IPS DF 4.7 (cell line): ENCODE results near the gene MTUS2.

Experiments used
- DNase-seq: peaks from one replicate; pipeline ENCODE4 v3.0.0-alpha.2; 2013; ENCODE audit warnings: low spot score; ENCODE audit errors: extremely low read depth

MTUS2 gene

DNA sequence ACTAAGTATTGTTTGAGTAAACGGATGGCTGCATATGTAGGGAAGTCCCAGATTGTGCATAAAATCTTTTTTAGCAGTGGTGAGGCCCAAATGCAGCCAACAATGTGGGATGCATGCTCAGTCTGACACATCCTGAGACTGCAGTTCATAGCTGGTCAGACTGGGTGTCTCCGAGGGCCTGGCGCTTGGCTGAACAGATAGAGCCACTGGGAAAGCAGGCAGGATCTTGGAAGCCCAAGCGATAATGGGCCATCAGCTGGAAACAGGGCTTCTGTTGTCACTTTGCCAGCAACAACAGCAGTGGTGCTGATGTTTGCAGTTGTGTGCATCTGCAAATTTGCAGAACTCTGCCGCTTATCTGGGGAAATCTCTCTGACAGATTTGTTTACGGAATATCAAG lies 36.1 kb downstream of the MTUS2 start:
- DNase-seq: no peak

DNA sequence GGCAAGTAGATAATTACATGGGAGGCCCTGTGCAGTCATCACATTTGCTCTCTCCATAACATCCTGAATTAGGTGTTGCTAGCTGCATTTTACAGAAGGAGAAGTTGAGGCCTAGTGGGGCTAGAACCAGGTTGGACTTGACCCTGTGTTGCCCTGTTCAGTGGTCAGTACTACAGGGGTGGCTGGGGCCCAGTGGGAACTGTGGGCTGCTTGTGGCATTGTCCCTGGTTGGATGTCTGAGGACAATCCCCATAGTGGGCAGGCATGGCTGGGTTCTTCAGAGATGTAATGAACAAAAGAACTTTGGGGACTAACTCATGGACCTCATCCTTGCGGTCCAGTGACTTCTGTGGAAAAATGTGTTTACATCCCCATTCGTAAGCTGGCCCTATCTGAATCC lies 38.9 kb downstream of the MTUS2 start:
- DNase-seq: no peak

DNA sequence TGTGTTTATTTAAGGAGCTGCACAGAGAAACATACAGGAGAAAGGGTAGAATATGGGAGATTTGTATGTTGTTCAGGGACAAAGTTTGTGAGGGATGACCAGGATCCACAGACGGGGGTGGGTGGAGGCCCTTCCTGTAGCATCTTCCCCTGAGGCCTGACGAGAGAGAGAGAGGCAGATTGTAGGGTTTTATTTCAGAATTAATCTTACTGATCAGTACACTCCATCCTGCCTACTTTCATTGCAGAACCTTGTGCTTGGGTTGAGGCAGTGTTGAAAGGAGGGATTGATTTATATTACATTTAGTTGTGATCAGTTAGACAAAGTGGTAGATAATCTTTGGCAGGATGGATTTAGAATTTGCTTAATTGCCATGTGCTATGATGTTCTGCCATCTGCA lies 39.6 kb downstream of the MTUS2 start:
- DNase-seq: no peak

DNA sequence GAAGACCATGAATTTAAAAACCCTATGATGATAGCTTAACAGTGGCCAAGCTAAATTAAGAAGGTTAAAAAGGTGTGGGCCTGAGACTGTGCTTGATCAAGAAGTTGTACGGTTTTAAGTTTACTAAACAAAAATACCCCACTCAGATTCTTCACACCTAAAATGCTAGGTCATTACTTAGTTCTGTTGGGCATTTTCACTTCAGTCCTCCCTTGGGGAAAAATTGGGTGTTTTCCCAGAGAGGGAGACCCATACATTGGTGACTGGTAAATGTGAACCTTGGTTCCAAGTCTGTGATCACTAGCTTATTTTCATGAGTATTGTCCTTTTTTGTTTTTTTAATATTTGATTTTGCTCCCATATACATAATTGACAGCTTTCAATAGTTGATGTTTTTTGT lies 44.4 kb downstream of the MTUS2 start:
- DNase-seq: no peak

DNA sequence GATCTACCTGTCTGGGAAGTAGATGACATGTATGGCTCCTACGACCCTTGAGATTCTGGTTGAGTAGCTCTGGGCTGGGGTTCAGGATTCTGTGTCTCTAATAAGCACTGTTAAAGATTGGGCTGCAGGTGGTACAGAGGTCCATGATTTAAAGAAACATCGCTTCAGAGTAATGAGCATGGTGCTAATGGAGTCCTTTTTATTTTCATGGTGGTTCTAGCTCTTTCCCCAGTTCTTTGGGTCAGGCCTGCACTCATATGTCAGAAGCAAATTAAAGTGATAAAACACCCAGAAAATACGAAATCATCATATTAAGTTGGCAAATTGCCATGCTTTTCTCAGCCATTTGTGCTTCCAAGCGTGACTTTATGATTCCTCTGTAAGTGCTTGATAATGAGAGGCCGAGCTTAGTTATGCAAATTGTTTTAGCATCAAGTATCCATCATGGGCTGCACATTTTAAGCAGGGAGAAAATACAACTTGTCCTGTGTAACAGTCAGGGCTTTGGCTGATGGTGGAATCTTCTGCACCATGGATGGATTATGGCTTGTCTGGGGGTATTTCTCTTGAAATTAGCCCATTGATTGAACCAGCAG lies 45.1 kb downstream of the MTUS2 start:
- no peak for DNase-seq

DNA sequence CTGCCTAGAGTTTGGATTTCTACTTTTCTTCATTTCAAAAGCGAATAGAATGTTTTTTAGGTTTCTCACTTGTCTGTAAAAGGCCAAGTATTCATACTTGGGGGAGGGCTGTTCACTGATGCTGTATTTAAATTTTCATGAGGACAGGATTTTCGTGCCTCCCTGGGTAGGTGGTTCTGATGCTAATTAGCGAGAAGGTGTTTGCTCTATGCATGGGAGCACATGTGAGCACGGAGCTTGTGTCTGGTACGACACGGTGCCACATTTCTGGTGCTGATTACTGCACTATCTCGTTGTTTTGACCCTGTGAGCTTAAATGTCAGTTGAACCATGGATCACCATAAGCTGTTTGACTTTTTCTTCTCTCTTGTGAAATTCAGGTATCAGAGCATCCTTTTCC lies 45.8 kb downstream of the MTUS2 start:
- no peak for DNase-seq

DNA sequence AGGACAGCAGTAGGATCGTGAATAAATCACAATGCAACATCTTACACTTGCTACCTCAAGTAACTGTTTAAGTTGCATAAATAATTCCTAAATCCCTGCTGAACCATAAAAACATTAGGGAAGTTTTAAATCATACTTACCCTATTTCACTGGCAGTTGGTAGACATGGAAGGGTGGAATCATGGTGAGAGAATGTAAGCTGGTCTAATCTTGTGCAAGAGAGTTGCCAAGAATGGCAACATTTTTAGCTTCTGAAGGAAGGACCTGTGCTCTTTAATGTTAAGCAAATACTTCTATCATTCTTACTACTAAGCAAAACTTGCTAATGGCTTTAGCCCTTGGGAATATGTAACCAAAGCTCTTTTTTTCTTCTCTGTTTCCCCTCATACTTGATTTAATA lies 46.8 kb downstream of the MTUS2 start:
- no peak for DNase-seq

DNA sequence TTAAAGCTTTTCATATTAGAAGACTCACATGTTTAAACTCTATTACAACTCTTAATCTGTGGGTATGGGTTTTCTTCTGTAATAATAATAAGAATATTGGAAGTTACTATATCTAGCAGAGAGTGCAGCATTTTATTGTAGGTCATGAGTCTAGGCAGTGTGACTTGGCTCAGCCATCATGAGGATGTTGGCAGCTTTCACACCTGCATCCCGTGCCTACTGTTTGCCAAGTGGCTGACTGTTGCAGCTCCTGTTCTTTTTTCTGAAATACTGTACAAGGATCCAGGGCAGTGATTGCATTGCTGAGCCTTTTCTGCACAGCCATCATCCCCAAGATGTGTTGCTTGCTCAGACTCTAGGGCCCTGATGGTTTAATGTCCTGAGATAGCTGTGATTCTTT lies 47.4 kb downstream of the MTUS2 start:
- no peak for DNase-seq

DNA sequence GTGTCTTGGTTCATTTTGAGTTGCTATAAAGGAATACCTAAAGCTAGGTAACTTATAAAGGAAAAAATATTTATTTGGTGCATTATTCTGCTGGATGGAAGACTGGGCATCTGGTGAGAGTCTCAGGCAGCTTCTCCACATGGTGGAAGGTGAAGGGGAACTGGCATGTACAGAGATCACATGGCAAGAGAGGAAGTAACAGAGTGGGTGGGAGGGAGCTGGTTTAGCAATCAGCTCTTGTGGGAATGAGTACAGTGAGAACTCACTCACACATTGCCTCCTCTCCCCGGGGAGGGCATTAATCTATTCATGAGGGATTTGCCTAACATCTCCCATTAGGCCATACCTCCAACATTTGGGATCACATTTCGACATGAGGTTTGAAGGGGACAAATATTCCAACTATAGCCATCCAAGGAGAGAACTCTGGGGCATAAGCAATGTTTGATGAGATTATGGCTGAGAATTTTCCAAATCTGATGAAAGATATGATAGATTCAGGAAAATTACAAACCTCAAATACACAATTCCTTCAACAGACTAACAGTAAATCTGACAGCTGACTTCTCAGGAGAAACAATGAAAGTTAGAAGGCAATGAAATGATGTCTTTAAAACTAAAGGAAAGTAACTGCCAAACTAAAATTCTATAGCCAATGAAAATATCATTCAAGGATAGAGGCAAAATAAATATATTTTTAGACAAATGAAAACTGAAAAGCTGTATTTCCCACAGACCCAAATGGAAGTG lies 52.5 kb downstream of the MTUS2 start:
- no peak for DNase-seq

DNA sequence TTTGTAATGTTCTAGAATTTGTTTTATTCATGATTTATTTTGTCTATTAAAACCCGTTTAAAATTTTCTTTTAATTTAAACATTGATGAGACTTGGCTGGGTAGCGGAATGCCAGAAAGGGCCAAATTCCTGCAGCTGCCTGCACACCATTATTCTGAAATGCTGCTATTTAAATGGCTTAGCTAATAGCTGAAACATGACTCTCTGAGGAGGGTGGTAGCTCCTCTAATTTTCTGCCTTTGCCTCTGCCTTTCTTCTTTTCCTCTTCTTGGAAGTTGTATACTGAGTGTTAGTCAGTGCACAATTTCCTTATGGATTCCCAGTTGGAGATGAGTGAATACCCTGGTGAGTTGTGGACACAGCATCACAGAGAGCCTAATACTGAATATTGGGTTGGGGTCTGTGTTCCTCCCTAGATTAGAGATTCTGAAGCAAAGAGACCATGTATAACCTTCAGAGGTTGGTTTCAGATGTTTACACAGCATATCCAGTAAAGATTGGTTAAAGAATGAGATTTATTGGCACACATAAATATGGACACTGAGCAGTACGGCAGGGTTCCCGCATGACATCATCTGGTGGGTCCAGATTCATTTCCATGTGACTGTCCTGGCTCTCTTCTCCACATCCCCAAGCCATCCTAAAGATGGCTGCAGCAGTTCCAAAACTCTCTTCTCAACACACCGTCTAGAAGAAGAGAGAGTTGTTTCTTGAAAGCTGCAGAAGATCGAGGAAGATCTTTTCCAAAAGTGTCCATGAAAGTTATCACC lies 55.9 kb downstream of the MTUS2 start:
- DNase-seq: no peak

DNA sequence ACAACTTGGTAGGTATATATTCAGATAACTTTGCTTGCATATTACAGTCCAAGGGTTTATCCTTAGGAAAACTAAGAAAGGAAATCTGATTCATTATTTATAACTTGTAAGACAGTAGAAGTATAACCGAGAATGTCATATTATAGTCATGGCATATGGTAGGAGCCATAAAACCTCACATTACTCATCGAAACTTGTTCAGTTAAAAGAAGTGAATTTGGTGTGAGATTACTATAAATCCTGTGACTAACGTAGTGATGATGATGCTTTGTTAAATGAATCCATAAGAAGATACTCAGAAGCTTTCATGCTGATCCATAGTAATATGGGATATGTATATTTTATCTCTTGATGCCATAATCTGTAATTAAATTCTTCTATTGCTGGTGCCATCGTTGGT lies 57.3 kb downstream of the MTUS2 start:
- DNase-seq: no peak

DNA sequence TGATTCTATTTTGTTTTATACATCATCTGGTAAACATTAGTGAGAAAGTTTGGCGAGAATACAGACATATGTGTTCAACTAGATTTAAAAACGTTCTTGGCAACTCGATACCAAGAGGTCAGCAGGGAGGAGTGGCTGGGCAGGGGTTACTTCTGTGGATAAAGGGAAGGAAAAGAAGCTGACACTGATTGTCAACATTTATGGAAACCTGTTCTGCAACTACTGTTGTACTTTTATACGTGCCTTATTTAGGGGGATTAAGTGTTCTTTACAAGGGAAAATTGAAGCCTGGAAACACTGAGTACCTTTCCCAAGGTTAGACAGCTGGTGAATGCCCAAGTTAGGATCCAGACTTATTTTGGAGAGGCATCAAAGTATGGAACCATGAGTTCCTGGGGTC lies 65.0 kb downstream of the MTUS2 start:
- no peak for DNase-seq

DNA sequence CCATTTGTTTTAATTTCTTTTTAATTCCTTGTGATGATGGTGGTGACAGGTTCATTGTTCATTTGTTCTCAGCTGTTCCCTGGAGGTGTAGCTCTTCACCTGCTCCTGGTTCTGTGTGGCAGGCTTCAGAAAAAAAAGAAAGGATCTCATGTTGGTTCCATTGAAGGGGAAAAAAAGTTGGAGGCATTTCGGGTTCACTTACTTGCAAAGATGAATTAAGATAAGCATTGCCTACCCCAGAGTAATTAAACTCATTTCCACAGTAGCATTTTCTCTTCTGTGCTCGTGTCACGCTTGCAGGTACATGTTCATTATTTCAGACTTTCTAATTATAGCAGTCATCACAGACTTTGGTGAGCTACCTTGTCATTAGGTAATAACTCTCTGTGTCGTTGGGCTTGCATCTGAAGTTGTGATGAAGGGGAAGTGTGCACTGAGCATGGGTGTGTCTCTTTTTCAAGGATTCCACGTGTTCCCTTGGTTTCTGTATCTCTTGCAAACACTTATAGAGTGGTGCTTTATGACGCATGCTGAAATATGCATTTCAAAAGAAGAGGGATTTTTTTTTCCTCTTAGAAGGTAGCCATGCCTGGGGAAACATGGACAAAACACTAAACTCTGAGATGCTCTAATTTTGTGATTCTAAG lies 69.1 kb downstream of the MTUS2 start:
- DNase-seq: no peak

DNA sequence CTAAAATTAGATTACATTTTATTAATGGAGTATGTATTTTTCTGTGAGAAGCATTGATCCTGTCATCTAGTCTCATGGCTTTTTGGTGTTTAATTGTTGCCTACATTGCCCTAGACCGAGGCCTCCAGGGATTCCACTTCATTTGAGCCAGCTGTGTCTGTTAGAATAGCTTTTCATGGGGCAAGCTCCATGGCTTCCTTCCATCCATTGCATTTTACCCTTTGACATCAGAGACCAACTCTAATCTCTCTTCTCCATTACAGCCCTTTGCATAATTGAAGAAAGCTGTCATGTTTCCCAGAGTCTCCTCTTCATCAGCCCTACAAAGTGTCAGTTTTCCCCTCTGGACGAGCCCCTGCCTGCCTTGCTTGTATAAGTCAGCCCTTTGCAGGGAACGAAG lies 70.6 kb downstream of the MTUS2 start:
- DNase-seq: no peak

DNA sequence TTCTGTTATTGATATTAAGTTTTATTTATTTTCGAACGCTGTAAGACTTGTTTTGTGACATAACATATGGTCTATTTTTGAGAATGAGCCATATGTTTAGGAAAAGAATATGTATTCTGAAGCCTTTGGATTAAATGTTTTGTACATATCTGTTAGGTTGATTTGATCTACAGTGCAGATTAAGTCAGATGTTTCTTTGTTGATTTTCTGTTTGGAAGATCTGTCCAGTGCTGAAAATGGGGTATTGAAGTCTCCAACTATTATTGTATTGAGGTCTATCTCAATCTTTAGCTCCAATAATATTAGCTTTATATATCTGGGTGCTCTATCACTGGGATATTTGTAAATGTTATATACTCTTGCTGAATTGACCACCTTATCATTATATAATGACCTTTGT lies 97.9 kb downstream of the MTUS2 start:
- DNase-seq: no peak

DNA sequence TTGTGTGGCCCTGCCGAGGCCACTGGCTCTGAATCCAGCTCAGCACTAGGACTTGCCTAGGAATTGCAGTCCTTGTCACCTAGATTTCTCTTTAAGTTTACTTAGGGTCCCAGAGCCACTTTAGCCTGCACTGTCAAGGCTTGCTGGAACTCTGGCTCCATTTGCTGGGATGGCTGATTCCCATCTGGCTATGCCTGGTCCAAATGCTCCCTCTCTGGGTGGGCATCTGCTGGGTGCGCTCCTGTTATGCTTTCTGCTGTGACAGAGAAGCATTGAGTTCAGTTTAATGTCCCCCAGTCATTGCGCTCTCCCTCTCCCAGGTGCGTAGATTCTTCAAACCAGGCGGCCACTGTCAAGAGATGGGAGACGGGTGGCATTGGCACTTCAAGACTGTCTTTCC lies 102.2 kb downstream of the MTUS2 start:
- no peak for DNase-seq

DNA sequence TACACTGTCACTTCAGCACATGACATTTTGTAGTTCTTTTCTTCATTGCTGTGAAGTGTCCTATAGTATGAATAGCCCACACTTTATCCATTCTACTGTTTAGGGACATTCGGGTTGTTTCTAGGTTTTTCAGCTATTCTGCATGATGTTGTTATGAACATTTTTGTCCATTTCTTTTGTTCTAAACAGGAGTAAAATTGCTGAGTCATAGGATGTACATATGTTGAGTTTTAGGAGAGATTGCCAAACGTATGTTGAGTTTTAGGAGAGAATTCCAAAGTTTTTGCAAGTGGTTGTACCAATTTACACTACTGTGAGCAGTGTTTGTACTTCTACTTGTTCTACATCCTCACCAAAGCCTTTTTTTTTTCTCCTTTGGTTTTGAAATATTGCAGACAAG lies 115.0 kb downstream of the MTUS2 start:
- DNase-seq: no peak

DNA sequence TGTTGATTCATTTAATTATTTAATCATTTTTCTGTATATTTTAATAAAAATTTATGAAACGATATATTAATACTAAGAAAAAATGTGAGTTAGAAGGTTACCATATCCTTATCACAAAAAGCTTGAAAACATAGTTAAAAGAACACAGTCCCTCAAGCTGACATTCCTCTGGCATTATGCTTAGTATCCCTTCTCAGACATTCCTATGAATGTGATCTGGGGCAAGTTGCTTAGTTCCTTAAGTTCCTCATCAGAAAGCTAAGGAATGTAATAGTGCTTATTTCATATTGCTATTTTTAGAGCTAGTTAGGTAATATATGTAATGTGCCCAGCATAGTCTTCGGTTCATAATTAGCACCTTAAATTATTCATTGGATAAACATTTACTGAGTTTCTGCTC lies 122.8 kb downstream of the MTUS2 start:
- no peak for DNase-seq

DNA sequence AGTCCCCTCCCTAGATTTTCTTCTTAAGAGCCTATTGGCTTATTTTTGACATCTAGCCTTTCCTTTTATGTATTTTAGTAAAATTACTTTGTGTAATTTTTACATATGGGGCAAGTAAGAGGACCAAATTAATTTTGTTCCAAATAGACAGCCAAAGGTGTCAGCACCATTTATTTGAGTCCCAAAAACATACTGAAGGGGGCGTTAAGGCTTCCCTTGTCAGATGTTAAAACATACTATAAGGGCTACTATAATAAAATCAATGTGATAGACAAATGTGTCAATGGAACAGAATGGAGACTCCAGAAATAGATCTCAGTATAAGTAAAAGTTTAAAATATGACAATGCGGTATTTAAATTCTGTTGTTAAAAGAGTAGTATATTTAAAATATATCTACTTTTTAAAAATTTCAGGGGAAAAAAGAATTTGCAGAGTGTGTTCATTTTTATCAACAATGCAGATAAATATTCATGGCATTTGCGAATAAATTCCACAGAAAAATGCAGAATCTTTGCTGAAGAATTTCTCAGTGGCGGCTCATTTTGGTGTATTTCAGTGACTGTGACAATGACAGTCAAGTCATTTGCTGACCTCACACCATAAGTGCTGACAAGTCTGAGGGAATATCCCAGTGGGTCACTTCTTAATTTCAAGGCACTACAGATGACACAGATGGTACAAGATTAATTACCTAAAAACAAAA lies 133.7 kb downstream of the MTUS2 start:
- DNase-seq: no peak

DNA sequence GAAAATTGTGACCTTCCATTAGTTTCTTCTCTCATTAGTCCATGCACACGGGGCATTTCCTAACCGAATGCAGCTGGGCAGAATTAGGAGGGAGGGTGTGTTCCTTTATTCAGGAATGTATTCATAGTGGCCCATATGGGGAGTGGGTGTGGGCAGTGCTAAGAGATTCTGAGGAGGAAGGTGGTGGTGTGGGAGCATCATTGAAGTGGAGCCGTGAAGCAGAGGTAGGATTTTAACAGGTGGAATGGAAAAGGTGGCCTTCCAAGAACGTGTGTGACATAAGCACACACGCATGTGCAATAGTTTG lies 134.2 kb downstream of the MTUS2 start:
- DNase-seq: no peak

DNA sequence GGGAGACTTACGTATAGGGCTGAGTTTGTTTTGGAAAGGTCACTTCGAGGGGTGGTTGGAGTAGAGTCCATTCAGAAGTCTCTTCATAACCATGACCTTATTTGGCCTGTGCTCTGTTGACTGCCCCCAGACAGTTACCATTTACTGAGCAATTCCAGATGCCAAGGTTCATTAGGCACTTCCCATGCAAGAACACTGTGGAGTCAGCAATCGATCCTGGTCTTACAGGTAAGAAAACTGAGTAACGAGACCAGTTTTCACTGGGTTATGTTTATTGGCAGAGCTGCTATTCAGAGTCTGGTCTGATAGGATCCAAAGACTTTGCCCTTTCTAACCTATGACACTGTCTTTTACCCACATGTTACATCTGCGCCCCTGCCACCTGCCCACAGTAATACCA lies 134.7 kb downstream of the MTUS2 start:
- no peak for DNase-seq
